Testis (tissue), 3 donors: ENCODE measurements around the gene ESF1. TPM values are rescaled to one million over a fixed set of nuclear protein-coding genes. Genes with fewer than 3 reads are reported as not detected.

ENCODE experiments used
- DNase-seq: peaks from one replicate; pipeline ENCODE4 v3.0.0-alpha.2; 2019
- H3K27ac ChIP-seq, 2 donors: fragments of 200-600 bp; sonication (generic); one replicate each; pipeline ENCODE4 v1.5.1; 2019
- H3K27me3 ChIP-seq: fragments of 200-600 bp; sonication (generic); one replicate; pipeline ENCODE4 v1.5.1; 2019
- H3K36me3 ChIP-seq: fragments of 200-600 bp; sonication (generic); one replicate; pipeline ENCODE4 v1.5.1; 2017; ENCODE audit warnings: low read depth; ENCODE audit errors: missing control alignments
- H3K4me1 ChIP-seq: fragments of 200-600 bp; sonication (generic); one replicate; pipeline ENCODE4 v1.5.1; 2019
- H3K4me3 ChIP-seq, 2 donors: fragments of 200-600 bp; sonication (generic); one replicate each; pipeline ENCODE4 v1.5.1; 2017 to 2019
- H3K9me3 ChIP-seq: fragments of 200-600 bp; sonication (generic); one replicate; pipeline ENCODE4 v1.5.1; 2017
- POLR2A ChIP-seq: fragments of 450-650 bp; IDR thresholded peaks from one replicate; pipeline ENCODE4 v1.6.1; 2017; ENCODE audit warnings: antibody characterized with exemption, mild to moderate bottlenecking, moderate library complexity
- WGBS, 2 donors: methylation state at CpG; one replicate each; pipeline ENCODE4 v1.1.5; 2018; 5-methylcytosine and 5-hydroxymethylcytosine counted together
- intact Hi-C: fragments of 100-400 bp; cut with DNase I; formaldehyde crosslinking; loops from one replicate; pipeline ENCODE4 v1.15.1; 2023; ENCODE audit warnings: low total_unique reads
- polyA plus RNA-seq: library from polyadenylated mRNA; stranded (reverse); fragments of 350-450 nt; fragmentation: Illumina TruSeq; extraction: RNeasy Lipid Tissue Mini Kit (QIAGEN cat#74804); gene quantifications from one replicate; pipeline ENCODE4 v1.2.3, GENCODE V29; 2014; ENCODE audit warnings: low read depth, low replicate concordance; ENCODE audit not compliant: insufficient read depth
- total RNA-seq, 2 donors: library from RNA; depleted of rRNA; stranded (reverse); fragments of >200 nt; gene quantifications; one replicate each; pipeline ENCODE4 v1.2.3, GENCODE V29; 2016
- TF ChIP-seq, protein P1 (sequence below), 3 experiments: fragments of 450-650 bp in 2 of 3; fragments of 200-600 bp in 1 of 3; sonication (generic) in 1 of 3; IDR thresholded peaks; one replicate each; pipeline ENCODE4 v1.5.1; 2016 to 2019; ENCODE audit warnings: antibody characterized with exemption in 3 of 3, mild to moderate bottlenecking in 2 of 3, moderate library complexity in 1 of 3

Gene ESF1
- total and polyA plus RNA-seq, 3 donors from 2014 or later = 4.5 to 21.7 (median 20.2) TPM

GRCh38 chr20:13694420-13695150, 90.1 kb downstream of the ESF1 start:
- Histone ChIP-seq H3K27me3 (no peaks in the 10 kb centered on the region), H3K4me1 (peaks cover 4% of the 10 kb centered on the region), H3K36me3 (no peaks in the 10 kb centered on the region), H3K4me3 (no peak overlapping the region), H3K9me3 (no peaks in the 10 kb centered on the region), H3K27ac (no peak overlapping the region)
- intact Hi-C loops = no loop called here
- WGBS, 2 donors = 91 to 95% methylated on average over 8 of the region's 8 CpGs
- DNase-seq = no peak
- no peak for TF ChIP-seq POLR2A
- TF ChIP-seq, protein P1, sequence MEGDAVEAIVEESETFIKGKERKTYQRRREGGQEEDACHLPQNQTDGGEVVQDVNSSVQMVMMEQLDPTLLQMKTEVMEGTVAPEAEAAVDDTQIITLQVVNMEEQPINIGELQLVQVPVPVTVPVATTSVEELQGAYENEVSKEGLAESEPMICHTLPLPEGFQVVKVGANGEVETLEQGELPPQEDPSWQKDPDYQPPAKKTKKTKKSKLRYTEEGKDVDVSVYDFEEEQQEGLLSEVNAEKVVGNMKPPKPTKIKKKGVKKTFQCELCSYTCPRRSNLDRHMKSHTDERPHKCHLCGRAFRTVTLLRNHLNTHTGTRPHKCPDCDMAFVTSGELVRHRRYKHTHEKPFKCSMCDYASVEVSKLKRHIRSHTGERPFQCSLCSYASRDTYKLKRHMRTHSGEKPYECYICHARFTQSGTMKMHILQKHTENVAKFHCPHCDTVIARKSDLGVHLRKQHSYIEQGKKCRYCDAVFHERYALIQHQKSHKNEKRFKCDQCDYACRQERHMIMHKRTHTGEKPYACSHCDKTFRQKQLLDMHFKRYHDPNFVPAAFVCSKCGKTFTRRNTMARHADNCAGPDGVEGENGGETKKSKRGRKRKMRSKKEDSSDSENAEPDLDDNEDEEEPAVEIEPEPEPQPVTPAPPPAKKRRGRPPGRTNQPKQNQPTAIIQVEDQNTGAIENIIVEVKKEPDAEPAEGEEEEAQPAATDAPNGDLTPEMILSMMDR (IDR thresholded peaks at IDR 0.05) = no peak

- no peaks in the 10 kb centered on the region for H3K36me3 ChIP-seq
- DNase-seq = no peak
- peaks cover 4% of the 10 kb centered on the region for H3K4me1 ChIP-seq
- no peak overlapping the region for H3K4me3 ChIP-seq
- no peak for TF ChIP-seq POLR2A
- TF ChIP-seq, protein P1 (IDR thresholded peaks at IDR 0.05) = no peak
- H3K27ac ChIP-seq = no peak overlapping the region
- intact Hi-C loops = no loop called here
- 94 to 96% methylated on average over 11 of the region's 11 CpGs for WGBS, 2 donors
- no peaks in the 10 kb centered on the region for H3K9me3 ChIP-seq
- H3K27me3 ChIP-seq = no peaks in the 10 kb centered on the region
Observed at GRCh38 chr20:13692802-13693736, 91.7 kb downstream of the ESF1 start.

- H3K4me3 ChIP-seq = no peak overlapping the region
- TF ChIP-seq POLR2A = no peak
- TF ChIP-seq, protein P1 (IDR thresholded peaks at IDR 0.05) = no peak
- peaks cover 4% of the 10 kb centered on the region for H3K4me1 ChIP-seq
- H3K9me3 ChIP-seq = no peaks in the 10 kb centered on the region
- intact Hi-C loops = no loop called here
- H3K27me3 ChIP-seq = no peaks in the 10 kb centered on the region
- no peak overlapping the region for H3K27ac ChIP-seq
- no peaks in the 10 kb centered on the region for H3K36me3 ChIP-seq
- 47 to 49% methylated on average over 1 of the region's 1 CpG for WGBS, 2 donors
- no peak for DNase-seq
Observed at GRCh38 chr20:13690943-13691342, 93.8 kb downstream of the ESF1 start.

DNA sequence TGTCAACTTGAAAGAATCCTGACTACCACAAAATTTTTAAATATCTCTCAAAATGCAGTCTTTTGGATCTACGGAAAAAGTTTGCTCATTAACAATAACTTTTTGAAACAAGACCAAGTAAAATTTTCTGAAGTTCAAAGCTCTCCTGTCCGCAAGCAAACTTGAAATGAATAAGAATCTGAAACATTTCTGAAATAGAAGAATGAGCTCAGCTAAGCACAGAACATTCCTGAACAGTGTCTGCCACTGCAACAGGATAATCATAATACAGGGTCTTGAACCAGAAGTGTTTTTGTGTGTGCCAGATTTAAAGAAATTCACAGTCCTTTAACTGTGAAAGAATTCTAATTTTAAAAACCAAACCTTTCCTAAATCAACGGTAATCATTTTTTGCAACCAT, 96.9 kb downstream of the ESF1 start:
- Histone ChIP-seq H3K4me3 (no peak overlapping the region), H3K27ac (no peak overlapping the region), H3K27me3 (no peaks in the 10 kb centered on the region), H3K4me1 (peaks cover 4% of the 10 kb centered on the region), H3K36me3 (no peaks in the 10 kb centered on the region), H3K9me3 (no peaks in the 10 kb centered on the region)
- no peak for TF ChIP-seq POLR2A
- TF ChIP-seq, protein P1 (IDR thresholded peaks at IDR 0.05) = no peak
- WGBS, 2 donors = 35 to 45% methylated on average over 3 of the region's 3 CpGs
- DNase-seq = no peak
- intact Hi-C loops = no loop called here
